PC-9 (cell line): Measurements from ENCODE around the gene MYO18B.

Experiments
- EZH2 ChIP-seq: fragments of 200-600 bp; sonication (generic); IDR thresholded peaks from 2 replicates; pipeline ENCODE4 v1.8.0; 2017; ENCODE audit warnings: antibody characterized with exemption, low read depth
- TF ChIP-seq, protein P1 (sequence below): fragments of 200-600 bp; sonication (generic); conservative IDR thresholded peaks from 2 replicates; pipeline ENCODE4 v1.6.1; 2017; ENCODE audit warnings: mixed run types, antibody characterized with exemption, mild to moderate bottlenecking, moderate library complexity

DNA sequence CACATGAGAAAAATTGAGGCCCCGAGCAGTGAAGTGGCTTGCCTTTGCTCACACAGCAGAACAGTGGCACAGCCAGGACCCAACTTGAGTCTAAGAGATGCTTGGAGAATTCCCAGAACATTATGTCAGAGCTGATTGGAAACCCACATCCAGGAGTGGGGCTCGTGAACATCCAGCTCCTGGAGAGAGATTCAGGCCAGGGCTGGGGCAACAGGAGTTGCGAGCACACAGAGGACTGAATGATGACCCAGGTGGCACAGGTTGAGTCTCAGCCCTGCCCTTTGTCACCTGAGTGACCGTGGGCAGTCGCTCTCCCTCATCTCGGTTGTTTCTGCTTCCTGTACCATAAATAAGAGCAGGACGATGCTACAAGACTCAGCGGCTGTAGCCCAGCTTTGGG lies 102.6 kb downstream of the MYO18B start:
- TF ChIP-seq, protein P1, sequence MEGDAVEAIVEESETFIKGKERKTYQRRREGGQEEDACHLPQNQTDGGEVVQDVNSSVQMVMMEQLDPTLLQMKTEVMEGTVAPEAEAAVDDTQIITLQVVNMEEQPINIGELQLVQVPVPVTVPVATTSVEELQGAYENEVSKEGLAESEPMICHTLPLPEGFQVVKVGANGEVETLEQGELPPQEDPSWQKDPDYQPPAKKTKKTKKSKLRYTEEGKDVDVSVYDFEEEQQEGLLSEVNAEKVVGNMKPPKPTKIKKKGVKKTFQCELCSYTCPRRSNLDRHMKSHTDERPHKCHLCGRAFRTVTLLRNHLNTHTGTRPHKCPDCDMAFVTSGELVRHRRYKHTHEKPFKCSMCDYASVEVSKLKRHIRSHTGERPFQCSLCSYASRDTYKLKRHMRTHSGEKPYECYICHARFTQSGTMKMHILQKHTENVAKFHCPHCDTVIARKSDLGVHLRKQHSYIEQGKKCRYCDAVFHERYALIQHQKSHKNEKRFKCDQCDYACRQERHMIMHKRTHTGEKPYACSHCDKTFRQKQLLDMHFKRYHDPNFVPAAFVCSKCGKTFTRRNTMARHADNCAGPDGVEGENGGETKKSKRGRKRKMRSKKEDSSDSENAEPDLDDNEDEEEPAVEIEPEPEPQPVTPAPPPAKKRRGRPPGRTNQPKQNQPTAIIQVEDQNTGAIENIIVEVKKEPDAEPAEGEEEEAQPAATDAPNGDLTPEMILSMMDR = no peak
- TF ChIP-seq EZH2 = no peak
